Keratinocyte (primary cell): Measurements from ENCODE around the gene MKRN2. TPM values are rescaled to one million over a fixed set of nuclear protein-coding genes. Genes with fewer than 3 reads are reported as not detected.

Source experiments
- DNase-seq: peaks from one replicate; pipeline ENCODE4 v3.0.0-alpha.2; 2011; ENCODE audit warnings: low read depth, missing footprints, low spot score
- FAIRE-seq: peaks from 2 replicates; lab custom pipeline; 2011; peaks lifted over from hg19 to GRCh38; lab: Jason Lieb, UNC
- H2AFZ ChIP-seq: 2 replicates; pipeline ENCODE4 v1.6.0; 2012; ENCODE audit warnings: low read length, control low read depth, inconsistent platforms; ENCODE audit not compliant: control insufficient read depth
- H3K27ac ChIP-seq: 2 replicates; pipeline ENCODE4 v1.5.1; 2011; ENCODE audit warnings: low read length; ENCODE audit not compliant: control insufficient read depth, insufficient read depth
- H3K27me3 ChIP-seq: 3 replicates; pipeline ENCODE4 v1.6.0; 2011; ENCODE audit warnings: low read length; ENCODE audit not compliant: control insufficient read depth, insufficient read depth; ENCODE audit errors: extremely low read depth
- H3K36me3 ChIP-seq, 2 experiments: 2 replicates in 1 of 2; 3 replicates in 1 of 2; pipeline ENCODE4 v1.5.1; 2011; ENCODE audit warnings: low read length in 2 of 2, mild to moderate bottlenecking in 1 of 2; ENCODE audit not compliant: control insufficient read depth in 2 of 2, insufficient read depth in 2 of 2; ENCODE audit errors: extremely low read depth in 1 of 2
- H3K4me1 ChIP-seq: 3 replicates; pipeline ENCODE4 v1.5.1; 2011; ENCODE audit warnings: low read length; ENCODE audit not compliant: control insufficient read depth, insufficient read depth; ENCODE audit errors: extremely low read depth
- H3K4me2 ChIP-seq: 3 replicates; pipeline ENCODE4 v1.6.0; 2011; ENCODE audit warnings: low read depth, low read length; ENCODE audit not compliant: control insufficient read depth, insufficient read depth; ENCODE audit errors: extremely low read depth
- H3K4me3 ChIP-seq, 3 experiments: fragments of 200-600 bp in 1 of 3; sonication (generic) in 1 of 3; 2 replicates in 2 of 3; 3 replicates in 1 of 3; pipeline ENCODE4 v1.5.1; 2011 to 2016; ENCODE audit warnings: low read length in 3 of 3, mild to moderate bottlenecking in 3 of 3, control low read depth in 2 of 3, inconsistent platforms in 1 of 3, low read depth in 1 of 3, mixed read lengths in 1 of 3, mixed run types in 1 of 3, moderate library complexity in 1 of 3; ENCODE audit not compliant: control insufficient read depth in 2 of 3, insufficient read depth in 2 of 3; ENCODE audit errors: extremely low read depth in 1 of 3
- H3K79me2 ChIP-seq: 2 replicates; pipeline ENCODE4 v1.6.0; 2012; ENCODE audit warnings: low read length; ENCODE audit not compliant: control insufficient read depth, insufficient read depth
- H3K9ac ChIP-seq: 3 replicates; pipeline ENCODE4 v1.6.0; 2011; ENCODE audit warnings: low read length; ENCODE audit not compliant: control insufficient read depth, insufficient read depth; ENCODE audit errors: extremely low read depth
- H3K9me1 ChIP-seq: 3 replicates; pipeline ENCODE4 v1.6.0; 2011; ENCODE audit warnings: low read length; ENCODE audit not compliant: control insufficient read depth, insufficient read depth; ENCODE audit errors: extremely low read depth
- H3K9me3 ChIP-seq: 2 replicates; pipeline ENCODE4 v1.5.1; 2012; ENCODE audit warnings: low read depth, low read length; ENCODE audit not compliant: control insufficient read depth
- H4K20me1 ChIP-seq: 3 replicates; pipeline ENCODE4 v1.6.0; 2011; ENCODE audit warnings: low read length; ENCODE audit not compliant: control insufficient read depth, insufficient read depth; ENCODE audit errors: extremely low read depth
- CTCF ChIP-seq, 3 experiments: IDR thresholded peaks in 1 of 3; conservative IDR thresholded peaks in 1 of 3; optimal IDR thresholded peaks in 1 of 3; 2 replicates in 2 of 3; 3 replicates in 1 of 3; pipeline versions ENCODE3 to v1.5.1; 2011; ENCODE audit warnings: low read length in 3 of 3, mild to moderate bottlenecking in 3 of 3, moderate library complexity in 2 of 3, control low read depth in 1 of 3, inconsistent platforms in 1 of 3; ENCODE audit not compliant: insufficient read depth in 2 of 3; ENCODE audit errors: extremely low read depth in 1 of 3
- EZH2 ChIP-seq: IDR thresholded peaks from one replicate; pipeline ENCODE4 v1.6.1; 2012; ENCODE audit warnings: inconsistent platforms, mild to moderate bottlenecking, low read length, moderate library complexity
- dilution Hi-C: fragments of 300-500 bp; cut with MboI; formaldehyde crosslinking; loops from one replicate; pipeline ENCODE4 v1.7.0; 2020; ENCODE audit warnings: low sequenced_read_pairs; ENCODE audit not compliant: extremely low pct_ligation_motif_present
- polyA plus RNA-seq, 5 experiments: library from polyadenylated mRNA; depleted of rRNA in 3 of 5; stranded (reverse) in 3 of 5; stranded (forward) in 1 of 5; unstranded in 1 of 5; fragments of >200 nt; gene quantifications; 1 replicate in 1 of 5; 2 replicates in 3 of 5; 3 replicates in 1 of 5; pipeline versions ENCODE4 v1.2.1 to v1.2.3, GENCODE V29; 2011 to 2012; ENCODE audit warnings: missing spikeins in 2 of 5, low read depth in 1 of 5, low replicate concordance in 1 of 5

The MKRN2 gene
- polyA plus RNA-seq, 1 donor (not counting 4 experiments of a cell fraction or from before 2014, with no cell fraction given), result 31.8 TPM

- Histone ChIP-seq H3K79me2 (no peaks in the 10 kb centered on the region), H3K4me1 (no peaks in the 10 kb centered on the region), H3K9ac (no peak overlapping the region), H2AFZ (no peak overlapping the region), H4K20me1 (no peaks in the 10 kb centered on the region), H3K4me3 (no peak overlapping the region), H3K27ac (no peak overlapping the region), H3K36me3 (peaks cover 2 to 3% of the 10 kb centered on the region in 2 experiments), H3K4me2 (no peak overlapping the region), H3K9me3 (no peaks in the 10 kb centered on the region), H3K9me1 (no peaks in the 10 kb centered on the region), H3K27me3 (no peaks in the 10 kb centered on the region)
- DNase-seq (no peak), FAIRE-seq (no peak)
- TF ChIP-seq CTCF (optimal IDR thresholded peaks at IDR 0.05 in 1 of 3, IDR thresholded peaks at IDR 0.05 in 1 of 3, conservative IDR thresholded peaks at IDR 0.05 in 1 of 3; ENCODE audit: extremely low read depth in 1 of 3, insufficient read depth in 2 of 3, low read length in 3 of 3) (no peak), EZH2 (no peak)
- dilution Hi-C loops, result no loop called here
Measured at GRCh38 chr3:12515631-12516030, 41.3 kb upstream of the MKRN2 start.

- FAIRE-seq (no peak), DNase-seq (no peak)
- Histone ChIP-seq H3K9ac (no peak overlapping the region), H3K9me3 (no peaks in the 10 kb centered on the region), H2AFZ (no peak overlapping the region), H3K36me3 (peaks cover 2 to 3% of the 10 kb centered on the region in 2 experiments), H3K4me1 (no peaks in the 10 kb centered on the region), H3K27ac (no peak overlapping the region), H3K4me2 (no peak overlapping the region), H3K79me2 (no peaks in the 10 kb centered on the region), H3K9me1 (no peaks in the 10 kb centered on the region), H4K20me1 (no peaks in the 10 kb centered on the region), H3K27me3 (no peaks in the 10 kb centered on the region), H3K4me3 (no peak overlapping the region)
- dilution Hi-C loops, result no loop called here
- TF ChIP-seq CTCF (optimal IDR thresholded peaks at IDR 0.05 in 1 of 3, IDR thresholded peaks at IDR 0.05 in 1 of 3, conservative IDR thresholded peaks at IDR 0.05 in 1 of 3; ENCODE audit: extremely low read depth in 1 of 3, insufficient read depth in 2 of 3, low read length in 3 of 3), result no peak
- no peak for TF ChIP-seq EZH2
Measured at GRCh38 chr3:12516873-12517272, 40.0 kb upstream of the MKRN2 start.
